ENCODE results near the gene GAPDHS. TPM values are rescaled to one million over a fixed set of nuclear protein-coding genes. Genes with fewer than 3 reads are reported as not detected.

Gene GAPDHS
- total RNA-seq (2021; ENCODE audit: unreplicated experiment) (not detected), Bru-seq, nascent RNA (not detected), BruChase-seq, experiment 1, labeled RNA remaining after a 6-hour chase (not detected), BruChase-seq, experiment 2, labeled RNA remaining after a 2-hour chase (not detected)
- polyA plus RNA-seq (2012) = 0.09 TPM in 1 of 2 replicates, not detected in the other
- long read RNA-seq, partial matches to known transcripts = 0 of 2 reads
- long read RNA-seq, other reads (novel, unspliced or antisense) = 2 of 2 reads

GRCh38 chr19:35533201-35533821 is at the start of gene GAPDHS:
TSS of gene GAPDHS (plus strand) at chr19:35533456. CDS start at chr19:35533528, 72 bp downstream.
- Histone ChIP-seq H3K36me3 (ENCODE audit: control insufficient read depth in 1 of 2, insufficient read depth in 2 of 2, low read length in 2 of 2) (no peaks in the 10 kb centered on the region), H3K9me2 (ENCODE audit: insufficient read depth) (no peaks in the 10 kb centered on the region), H3K9me3 (ENCODE audit: control insufficient read depth in 1 of 2, insufficient read depth in 1 of 2, low read depth in 1 of 2, low read length in 2 of 2) (no peaks in the 10 kb centered on the region), H3K27ac (ENCODE audit: low read depth, low read length) (no peak within 1 kb of the TSS), H2AFZ (ENCODE audit: low read depth, low read length, poor library complexity, severe bottlenecking) (no peak within 1 kb of the TSS), H3K4me1 (ENCODE audit: control insufficient read depth in 1 of 2, insufficient read depth in 2 of 2, low read length in 2 of 2) (peaks cover 0 to 3% of the 10 kb centered on the region in 2 experiments; a peak in 2 of 4 replicates), H3K27me3 (ENCODE audit: insufficient read depth, low read length) (no peaks in the 10 kb centered on the region), H3K4me2 (ENCODE audit: low read length) (no peak within 1 kb of the TSS), H3K9ac (ENCODE audit: low read length) (no peak within 1 kb of the TSS), H3K4me3 (replicated peaks in 1 of 2; ENCODE audit: low read depth in 1 of 2, low read length in 2 of 2) (no peak within 1 kb of the TSS), H4K20me1 (ENCODE audit: insufficient read depth) (no peaks in the 10 kb centered on the region), H3K79me2 (ENCODE audit: insufficient read depth, low read length) (no peaks in the 10 kb centered on the region)
- no peak for TF ChIP-seq EZH2phosphoT487 (IDR thresholded peaks at IDR 0.05; ENCODE audit: borderline replicate concordance)
- no peak for TF ChIP-seq SIN3A (IDR thresholded peaks at IDR 0.05; ENCODE audit: low read depth)
- no peak for TF ChIP-seq MAX (IDR thresholded peaks at IDR 0.05)
- TF ChIP-seq TCF7L2 (IDR thresholded peaks at IDR 0.05; ENCODE audit: borderline replicate concordance, extremely low read depth, insufficient read depth, insufficient read length) = no peak
- no peak for TF ChIP-seq CBX3 (IDR thresholded peaks at IDR 0.05; ENCODE audit: low read depth)
- TF ChIP-seq POLR2AphosphoS5 (IDR thresholded peaks at IDR 0.05; ENCODE audit: low read depth, low read length) = no peak
- TF ChIP-seq YY1 (IDR thresholded peaks at IDR 0.05; ENCODE audit: extremely low read depth, insufficient replicate concordance, low read depth, low read length) = no peak
- TF ChIP-seq ZFX (IDR thresholded peaks at IDR 0.05) = no peak
- no peak for TF ChIP-seq ATF3 (IDR thresholded peaks at IDR 0.05)
- TF ChIP-seq CEBPB (IDR thresholded peaks at IDR 0.05; ENCODE audit: low read depth) = no peak
- no peak for TF ChIP-seq ZNF274 (IDR thresholded peaks at IDR 0.05; ENCODE audit: low read depth, low read length)
- TF ChIP-seq EZH2 (IDR thresholded peaks at IDR 0.05) = no peak
- TF ChIP-seq, protein P1, sequence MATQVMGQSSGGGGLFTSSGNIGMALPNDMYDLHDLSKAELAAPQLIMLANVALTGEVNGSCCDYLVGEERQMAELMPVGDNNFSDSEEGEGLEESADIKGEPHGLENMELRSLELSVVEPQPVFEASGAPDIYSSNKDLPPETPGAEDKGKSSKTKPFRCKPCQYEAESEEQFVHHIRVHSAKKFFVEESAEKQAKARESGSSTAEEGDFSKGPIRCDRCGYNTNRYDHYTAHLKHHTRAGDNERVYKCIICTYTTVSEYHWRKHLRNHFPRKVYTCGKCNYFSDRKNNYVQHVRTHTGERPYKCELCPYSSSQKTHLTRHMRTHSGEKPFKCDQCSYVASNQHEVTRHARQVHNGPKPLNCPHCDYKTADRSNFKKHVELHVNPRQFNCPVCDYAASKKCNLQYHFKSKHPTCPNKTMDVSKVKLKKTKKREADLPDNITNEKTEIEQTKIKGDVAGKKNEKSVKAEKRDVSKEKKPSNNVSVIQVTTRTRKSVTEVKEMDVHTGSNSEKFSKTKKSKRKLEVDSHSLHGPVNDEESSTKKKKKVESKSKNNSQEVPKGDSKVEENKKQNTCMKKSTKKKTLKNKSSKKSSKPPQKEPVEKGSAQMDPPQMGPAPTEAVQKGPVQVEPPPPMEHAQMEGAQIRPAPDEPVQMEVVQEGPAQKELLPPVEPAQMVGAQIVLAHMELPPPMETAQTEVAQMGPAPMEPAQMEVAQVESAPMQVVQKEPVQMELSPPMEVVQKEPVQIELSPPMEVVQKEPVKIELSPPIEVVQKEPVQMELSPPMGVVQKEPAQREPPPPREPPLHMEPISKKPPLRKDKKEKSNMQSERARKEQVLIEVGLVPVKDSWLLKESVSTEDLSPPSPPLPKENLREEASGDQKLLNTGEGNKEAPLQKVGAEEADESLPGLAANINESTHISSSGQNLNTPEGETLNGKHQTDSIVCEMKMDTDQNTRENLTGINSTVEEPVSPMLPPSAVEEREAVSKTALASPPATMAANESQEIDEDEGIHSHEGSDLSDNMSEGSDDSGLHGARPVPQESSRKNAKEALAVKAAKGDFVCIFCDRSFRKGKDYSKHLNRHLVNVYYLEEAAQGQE (IDR thresholded peaks at IDR 0.05; ENCODE audit: low read depth) = no peak
- TF ChIP-seq JUND (IDR thresholded peaks at IDR 0.05) = no peak
- no peak for TF ChIP-seq SRF (IDR thresholded peaks at IDR 0.05; ENCODE audit: low read depth)
- TF ChIP-seq, protein P2, sequence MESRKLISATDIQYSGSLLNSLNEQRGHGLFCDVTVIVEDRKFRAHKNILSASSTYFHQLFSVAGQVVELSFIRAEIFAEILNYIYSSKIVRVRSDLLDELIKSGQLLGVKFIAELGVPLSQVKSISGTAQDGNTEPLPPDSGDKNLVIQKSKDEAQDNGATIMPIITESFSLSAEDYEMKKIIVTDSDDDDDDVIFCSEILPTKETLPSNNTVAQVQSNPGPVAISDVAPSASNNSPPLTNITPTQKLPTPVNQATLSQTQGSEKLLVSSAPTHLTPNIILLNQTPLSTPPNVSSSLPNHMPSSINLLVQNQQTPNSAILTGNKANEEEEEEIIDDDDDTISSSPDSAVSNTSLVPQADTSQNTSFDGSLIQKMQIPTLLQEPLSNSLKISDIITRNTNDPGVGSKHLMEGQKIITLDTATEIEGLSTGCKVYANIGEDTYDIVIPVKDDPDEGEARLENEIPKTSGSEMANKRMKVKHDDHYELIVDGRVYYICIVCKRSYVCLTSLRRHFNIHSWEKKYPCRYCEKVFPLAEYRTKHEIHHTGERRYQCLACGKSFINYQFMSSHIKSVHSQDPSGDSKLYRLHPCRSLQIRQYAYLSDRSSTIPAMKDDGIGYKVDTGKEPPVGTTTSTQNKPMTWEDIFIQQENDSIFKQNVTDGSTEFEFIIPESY (IDR thresholded peaks at IDR 0.05; ENCODE audit: extremely low read depth, insufficient replicate concordance, low read length) = no peak
- intact Hi-C loops (cut with micrococcal nuclease) = no loop called here
- BruUV-seq (replicated peaks) = no TSS peak
- POLR2A ChIA-PET = no interaction called here
- ATAC-seq (no peak), DNase-seq (ENCODE audit: low read depth, low spot score) (no peak)
- CTCF ChIA-PET = no interaction called here
- RAD21 ChIA-PET (ENCODE audit: low non-redundant PET in 1 of 2, low total read pairs in 2 of 2, uncharacterized antibody in 2 of 2, unreplicated experiment in 2 of 2) = no interaction called here
